HG03103 (cell line): ENCODE data around the gene PCGF3.
"Not testable (repeated sequence)": the region's sequence is repeated elsewhere in the genome, so short reads cannot be mapped to it uniquely, and the experiment has no call there.

Experiments
- ATAC-seq: cut with Tn5 transposase; IDR thresholded peaks from one replicate; pipeline ENCODE4 v1.9.1; 2021; ENCODE audit warnings: low read depth; ENCODE audit not compliant: unreplicated experiment

Gene PCGF3

GRCh38 chr4:681736-682451, 23.7 kb upstream of the PCGF3 start:
- ATAC-seq: no peak

GRCh38 chr4:682490-683172, 23.0 kb upstream of the PCGF3 start:
- no peak for ATAC-seq

- no peak for ATAC-seq
These were observed 22.3 kb upstream of the PCGF3 start for GRCh38 chr4:683247-683897.

- ATAC-seq: no peak
These were observed 21.5 kb upstream of the PCGF3 start for GRCh38 chr4:683982-684622.

- no peak for ATAC-seq
These were observed 20.9 kb upstream of the PCGF3 start for GRCh38 chr4:684623-685327.

- no peak for ATAC-seq
These were observed 19.8 kb upstream of the PCGF3 start for GRCh38 chr4:685679-686412.

- ATAC-seq: no peak
These were observed 19.1 kb upstream of the PCGF3 start for GRCh38 chr4:686413-687040.

GRCh38 chr4:687048-687970, 18.3 kb upstream of the PCGF3 start:
- ATAC-seq: no peak

GRCh38 chr4:687971-688853, 17.4 kb upstream of the PCGF3 start:
- no peak for ATAC-seq

- no peak for ATAC-seq
These were observed 16.6 kb upstream of the PCGF3 start, which contains the start of gene SLC49A3 for GRCh38 chr4:688854-689681. TSS of gene SLC49A3 (minus strand) at chr4:689151. CDS start at chr4:689127, 24 bp downstream.

GRCh38 chr4:689723-690122, 15.9 kb upstream of the PCGF3 start:
- no peak for ATAC-seq

GRCh38 chr4:692771-693554, 12.7 kb upstream of the PCGF3 start:
- no peak for ATAC-seq

- ATAC-seq: not testable (repeated sequence)
These were observed 11.2 kb upstream of the PCGF3 start for GRCh38 chr4:694341-694940.

- no peak for ATAC-seq
These were observed 5.6 kb upstream of the PCGF3 start for GRCh38 chr4:699816-700580.
